ENCODE measurements around the gene KANTR. TPM values are rescaled to one million over a fixed set of nuclear protein-coding genes. Genes with fewer than 3 reads are reported as not detected.

The KANTR gene
- total RNA-seq, 1 donor from 2014 or later: 6.8 TPM

DNA sequence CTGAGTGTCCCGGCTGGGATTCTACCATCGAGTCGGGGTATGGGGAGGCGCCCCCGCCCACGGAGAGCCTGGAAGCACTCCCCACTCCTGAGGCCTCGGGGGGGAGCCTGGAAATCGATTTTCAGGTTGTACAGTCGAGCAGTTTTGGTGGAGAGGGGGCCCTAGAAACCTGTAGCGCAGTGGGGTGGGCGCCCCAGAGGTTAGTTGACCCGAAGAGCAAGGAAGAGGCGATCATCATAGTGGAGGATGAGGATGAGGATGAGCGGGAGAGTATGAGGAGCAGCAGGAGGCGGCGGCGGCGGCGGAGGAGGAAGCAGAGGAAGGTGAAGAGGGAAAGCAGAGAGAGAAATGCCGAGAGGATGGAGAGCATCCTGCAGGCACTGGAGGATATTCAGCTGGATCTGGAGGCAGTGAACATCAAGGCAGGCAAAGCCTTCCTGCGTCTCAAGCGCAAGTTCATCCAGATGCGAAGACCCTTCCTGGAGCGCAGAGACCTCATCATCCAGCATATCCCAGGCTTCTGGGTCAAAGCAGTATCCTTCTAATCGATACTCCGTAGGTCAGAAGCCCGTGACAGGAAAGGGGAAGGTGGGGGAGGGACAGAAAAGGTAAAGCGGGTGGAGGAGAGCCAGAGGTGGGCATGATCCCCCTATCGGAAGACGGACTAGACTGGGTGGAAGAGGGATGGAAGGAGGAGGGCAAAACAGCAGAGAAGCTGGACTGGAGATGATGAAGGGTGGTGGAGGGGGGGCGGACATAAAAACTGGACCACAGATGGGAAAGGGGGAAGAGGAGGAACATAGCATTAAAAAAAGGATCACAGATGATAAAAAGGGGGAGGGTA, 10.9 kb upstream of the KANTR start:
- Mint-ChIP-seq H3K4me1 (ENCODE audit: low read depth, unreplicated experiment) (peaks cover 25% of the 10 kb centered on the region), H3K4me3 (ENCODE audit: unreplicated experiment) (peak overlapping the region; percentile 96), H3K27me3 (ENCODE audit: low read depth, unreplicated experiment) (no peaks in the 10 kb centered on the region), H3K36me3 (ENCODE audit: low read depth, unreplicated experiment) (peaks cover 10% of the 10 kb centered on the region), H3K27ac (ENCODE audit: unreplicated experiment) (peak overlapping the region; percentile 34), H3K9me3 (ENCODE audit: unreplicated experiment) (no peaks in the 10 kb centered on the region)
- peaks cover 54% of the 10 kb centered on the region for H4K20me1 ChIP-seq (ENCODE audit: insufficient read depth, low read length)
- no peak for DNase-seq (ENCODE audit: low read depth)
- peak overlapping the region; percentile 65 for H3K27ac ChIP-seq (ENCODE audit: low read depth, low read length)
- peak overlapping the region; percentile 88 for H3K9ac ChIP-seq (ENCODE audit: low read length)
- no peak overlapping the region for H2AFZ ChIP-seq (ENCODE audit: low read depth, low read length)
- no peak for TF ChIP-seq CTCF (IDR thresholded peaks at IDR 0.05; ENCODE audit: insufficient read depth, low read depth, low read length)
- no peaks in the 10 kb centered on the region for H3K27me3 ChIP-seq (ENCODE audit: insufficient read depth, low read length)
- no peaks in the 10 kb centered on the region for H3K9me3 ChIP-seq (ENCODE audit: insufficient read depth, low read depth, low read length)
- H3K4me2 ChIP-seq (ENCODE audit: low read length): peak overlapping the region; percentile 98
- peaks cover 10% of the 10 kb centered on the region for H3K36me3 ChIP-seq (ENCODE audit: insufficient read depth, low read length)
- H3K4me1 ChIP-seq (ENCODE audit: insufficient read depth, low read length): peaks cover 11% of the 10 kb centered on the region
- peaks cover 38% of the 10 kb centered on the region for H3K79me2 ChIP-seq (ENCODE audit: insufficient read depth, low read length)
- no peak for FAIRE-seq
- H3K4me3 ChIP-seq (ENCODE audit: insufficient read depth, low read depth, low read length): peak overlapping the region; percentile 68

- no peak overlapping the region for H3K27ac ChIP-seq (ENCODE audit: low read depth, low read length)
- TF ChIP-seq CTCF (IDR thresholded peaks at IDR 0.05; ENCODE audit: insufficient read depth, low read depth, low read length) (no peak), EZH2 (IDR thresholded peaks at IDR 0.05; ENCODE audit: insufficient read depth, low read length) (no peak)
- Mint-ChIP-seq H3K9me3 (ENCODE audit: unreplicated experiment) (no peaks in the 10 kb centered on the region), H3K4me3 (ENCODE audit: unreplicated experiment) (peak overlapping the region; percentile 96), H3K4me1 (ENCODE audit: low read depth, unreplicated experiment) (peaks cover 25% of the 10 kb centered on the region), H3K27ac (ENCODE audit: unreplicated experiment) (no peak overlapping the region), H3K36me3 (ENCODE audit: low read depth, unreplicated experiment) (peaks cover 10% of the 10 kb centered on the region), H3K27me3 (ENCODE audit: low read depth, unreplicated experiment) (no peaks in the 10 kb centered on the region)
- H3K27me3 ChIP-seq (ENCODE audit: insufficient read depth, low read length): no peaks in the 10 kb centered on the region
- H4K20me1 ChIP-seq (ENCODE audit: insufficient read depth, low read length): peaks cover 54% of the 10 kb centered on the region
- DNase-seq (ENCODE audit: low read depth): no peak
- peak; percentile 100 for FAIRE-seq
- peaks cover 10% of the 10 kb centered on the region for H3K36me3 ChIP-seq (ENCODE audit: insufficient read depth, low read length)
- H3K79me2 ChIP-seq (ENCODE audit: insufficient read depth, low read length): peaks cover 38% of the 10 kb centered on the region
- peak overlapping the region; percentile 33 for H3K4me3 ChIP-seq (ENCODE audit: insufficient read depth, low read depth, low read length)
- H3K9ac ChIP-seq (ENCODE audit: low read length): peak overlapping the region; percentile 43
- no peaks in the 10 kb centered on the region for H3K9me3 ChIP-seq (ENCODE audit: insufficient read depth, low read depth, low read length)
- no peak overlapping the region for H2AFZ ChIP-seq (ENCODE audit: low read depth, low read length)
- H3K4me1 ChIP-seq (ENCODE audit: insufficient read depth, low read length): peaks cover 20% of the 10 kb centered on the region
- peak overlapping the region; percentile 98 for H3K4me2 ChIP-seq (ENCODE audit: low read length)
Observed at GRCh38 chrX:53084043-53084570, 9.8 kb upstream of the KANTR start.

DNA sequence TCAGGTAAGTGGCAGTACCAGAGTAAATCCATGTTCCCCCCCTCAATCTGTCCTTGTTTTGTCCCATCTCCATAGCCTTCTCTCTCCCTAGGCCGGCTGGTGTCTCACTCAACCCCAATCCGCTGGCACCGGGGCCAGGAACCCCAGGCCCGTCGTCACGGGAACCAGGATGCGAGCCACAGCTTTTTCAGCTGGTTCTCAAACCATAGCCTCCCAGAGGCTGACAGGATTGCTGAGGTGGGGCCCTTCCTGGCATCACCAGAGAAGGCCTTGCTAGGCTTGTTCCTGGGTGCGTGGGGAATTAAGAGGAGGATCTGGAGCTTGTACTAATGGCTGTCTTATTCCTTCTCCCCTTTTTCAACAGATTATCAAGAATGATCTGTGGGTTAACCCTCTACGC, 9.1 kb upstream of the KANTR start:
- Mint-ChIP-seq H3K27me3 (ENCODE audit: low read depth, unreplicated experiment) (no peaks in the 10 kb centered on the region), H3K36me3 (ENCODE audit: low read depth, unreplicated experiment) (peaks cover 10% of the 10 kb centered on the region), H3K27ac (ENCODE audit: unreplicated experiment) (no peak overlapping the region), H3K9me3 (ENCODE audit: unreplicated experiment) (no peaks in the 10 kb centered on the region), H3K4me1 (ENCODE audit: low read depth, unreplicated experiment) (peaks cover 22% of the 10 kb centered on the region), H3K4me3 (ENCODE audit: unreplicated experiment) (no peak overlapping the region)
- no peak overlapping the region for H3K4me3 ChIP-seq (ENCODE audit: insufficient read depth, low read depth, low read length)
- peak overlapping the region; percentile 5 for H3K4me2 ChIP-seq (ENCODE audit: low read length)
- H3K79me2 ChIP-seq (ENCODE audit: insufficient read depth, low read length): peaks cover 38% of the 10 kb centered on the region
- peak overlapping the region; percentile 43 for H3K9ac ChIP-seq (ENCODE audit: low read length)
- no peak overlapping the region for H3K27ac ChIP-seq (ENCODE audit: low read depth, low read length)
- H2AFZ ChIP-seq (ENCODE audit: low read depth, low read length): no peak overlapping the region
- peaks cover 21% of the 10 kb centered on the region for H3K4me1 ChIP-seq (ENCODE audit: insufficient read depth, low read length)
- no peak for DNase-seq (ENCODE audit: low read depth)
- FAIRE-seq: no peak
- H3K9me3 ChIP-seq (ENCODE audit: insufficient read depth, low read depth, low read length): no peaks in the 10 kb centered on the region
- peaks cover 10% of the 10 kb centered on the region for H3K36me3 ChIP-seq (ENCODE audit: insufficient read depth, low read length)
- TF ChIP-seq CTCF (IDR thresholded peaks at IDR 0.05; ENCODE audit: insufficient read depth, low read depth, low read length) (no peak), EZH2 (IDR thresholded peaks at IDR 0.05; ENCODE audit: insufficient read depth, low read length) (no peak)
- H4K20me1 ChIP-seq (ENCODE audit: insufficient read depth, low read length): peaks cover 54% of the 10 kb centered on the region
- H3K27me3 ChIP-seq (ENCODE audit: insufficient read depth, low read length): no peaks in the 10 kb centered on the region
